GM23338 (cell line): ENCODE measurements around the gene PFKP. TPM values are rescaled to one million over a fixed set of nuclear protein-coding genes. Genes with fewer than 3 reads are reported as not detected.

ENCODE experiments used
- ATAC-seq: fragments of 200-7000 bp; cut with Tn5 transposase; 3 replicates; pipeline ENCODE4 v1.9.1; 2020
- DNase-seq: peaks from one replicate; pipeline ENCODE4 v3.0.0-alpha.2; 2015; ENCODE audit warnings: low spot score
- H2AFZ ChIP-seq: fragments of 200-600 bp; sonication (generic); 2 replicates; pipeline ENCODE4 v1.8.0; 2016; ENCODE audit warnings: antibody characterized with exemption, mild to moderate bottlenecking, moderate library complexity
- H3F3A ChIP-seq: fragments of 200-600 bp; sonication (generic); replicated peaks from 2 replicates; pipeline ENCODE4 v1.8.0; 2017; ENCODE audit warnings: antibody characterized with exemption, mixed run types, low read depth
- H3K27ac ChIP-seq: fragments of 200-600 bp; sonication (generic); 2 replicates; pipeline ENCODE4 v1.6.1; 2016; ENCODE audit warnings: low read depth
- H3K27me3 ChIP-seq: fragments of 200-600 bp; sonication (generic); 2 replicates; pipeline ENCODE4 v1.8.0; 2016; ENCODE audit warnings: mild to moderate bottlenecking, mixed run types, moderate library complexity; ENCODE audit not compliant: insufficient read depth
- H3K36me3 ChIP-seq: fragments of 200-600 bp; sonication (generic); 2 replicates; pipeline ENCODE4 v1.8.0; 2016; ENCODE audit warnings: mild to moderate bottlenecking; ENCODE audit not compliant: insufficient read depth
- H3K4me1 ChIP-seq: fragments of 200-600 bp; sonication (generic); 2 replicates; pipeline ENCODE4 v1.8.0; 2016; ENCODE audit warnings: mild to moderate bottlenecking, moderate library complexity; ENCODE audit not compliant: insufficient read depth
- H3K4me2 ChIP-seq: fragments of 200-600 bp; sonication (generic); 2 replicates; pipeline ENCODE4 v1.7.1; 2017; ENCODE audit warnings: mixed run types
- H3K4me3 ChIP-seq: fragments of 200-600 bp; sonication (generic); 2 replicates; pipeline ENCODE4 v1.6.1; 2016; ENCODE audit warnings: mixed run types
- H3K79me2 ChIP-seq: fragments of 200-600 bp; sonication (generic); replicated peaks from 2 replicates; pipeline ENCODE4 v1.8.0; 2017; ENCODE audit warnings: mild to moderate bottlenecking; ENCODE audit not compliant: insufficient read depth
- H3K9me2 ChIP-seq: fragments of 200-600 bp; sonication (generic); 2 replicates; pipeline ENCODE4 v1.8.0; 2017; ENCODE audit not compliant: insufficient read depth
- H4K20me1 ChIP-seq: fragments of 200-600 bp; sonication (generic); replicated peaks from 2 replicates; pipeline ENCODE4 v1.8.0; 2017; ENCODE audit warnings: mild to moderate bottlenecking; ENCODE audit not compliant: insufficient read depth
- H3K27ac Mint-ChIP-seq: 2 replicates; pipeline ENCODE4 v1.8.0; 2020; ENCODE audit warnings: inconsistent platforms, mild to moderate bottlenecking, moderate library complexity, mixed read lengths
- H3K27me3 Mint-ChIP-seq: 3 replicates; pipeline ENCODE4 v1.8.0; 2022; ENCODE audit warnings: low read depth, mild to moderate bottlenecking, moderate library complexity, mixed read lengths, inconsistent platforms; ENCODE audit not compliant: insufficient read depth, poor library complexity
- H3K36me3 Mint-ChIP-seq: 3 replicates; pipeline ENCODE4 v1.8.0; 2021; ENCODE audit warnings: low read depth, mild to moderate bottlenecking, inconsistent platforms, moderate library complexity, mixed read lengths
- H3K4me1 Mint-ChIP-seq: 3 replicates; pipeline ENCODE4 v1.8.0; 2020; ENCODE audit warnings: mild to moderate bottlenecking, inconsistent platforms, mixed read lengths
- H3K4me3 Mint-ChIP-seq: 3 replicates; pipeline ENCODE4 v1.8.0; 2021; ENCODE audit warnings: moderate library complexity, mild to moderate bottlenecking, inconsistent platforms, mixed read lengths
- H3K9me3 Mint-ChIP-seq: 3 replicates; pipeline ENCODE4 v1.8.0; 2020; ENCODE audit warnings: moderate library complexity, mild to moderate bottlenecking, inconsistent platforms, mixed read lengths
- CREB1 ChIP-seq: fragments of 250-450 bp; sonication (Bioruptor Pico); IDR thresholded peaks from 2 replicates; pipeline ENCODE4 v1.5.0; 2020; ENCODE audit warnings: low read depth, mild to moderate bottlenecking, moderate library complexity
- EZH2 ChIP-seq: fragments of 200-600 bp; sonication (generic); IDR thresholded peaks from one replicate; pipeline ENCODE4 v1.8.0; 2017; ENCODE audit warnings: antibody characterized with exemption, mild to moderate bottlenecking, low read depth; ENCODE audit not compliant: unreplicated experiment
- EZH2phosphoT487 ChIP-seq: fragments of 200-600 bp; sonication (generic); IDR thresholded peaks from one replicate; pipeline ENCODE4 v1.8.1; 2018; ENCODE audit warnings: antibody characterized with exemption; ENCODE audit not compliant: unreplicated experiment
- NANOG ChIP-seq: IDR thresholded peaks from 2 replicates; pipeline ENCODE4 v1.6.1; 2016; ENCODE audit warnings: antibody characterized with exemption, borderline replicate concordance
- POLR2AphosphoS5 ChIP-seq: IDR thresholded peaks from 2 replicates; pipeline ENCODE4 v1.6.1; 2016; ENCODE audit warnings: antibody characterized with exemption, low read depth
- STAT1 ChIP-seq: IDR thresholded peaks from one replicate; pipeline ENCODE4 v1.6.1; 2016; ENCODE audit warnings: antibody characterized with exemption; ENCODE audit not compliant: unreplicated experiment
- ZNF114 ChIP-seq: fragments of 250-450 bp; sonication (Bioruptor Pico); IDR thresholded peaks from 2 replicates; pipeline ENCODE4 v1.5.0; 2020; ENCODE audit warnings: mild to moderate bottlenecking, moderate library complexity
- polyA plus RNA-seq: library from polyadenylated mRNA; unstranded; fragments of >200 nt; fragmentation: Nextera tagmentation; extraction: Ambion mirVana; gene quantifications from 2 replicates; pipeline ENCODE4 v1.2.1, GENCODE V29; 2016
- total RNA-seq: library from RNA; depleted of rRNA; stranded (reverse); fragments of >200 nt; shearing (Covaris generic); gene quantifications from 2 replicates; pipeline ENCODE4 v1.2.3, GENCODE V29; 2014
- TF ChIP-seq, protein P1 (sequence below), 2 experiments: fragments of 200-600 bp in 1 of 2; sonication (generic) in 1 of 2; conservative IDR thresholded peaks; 2 replicates each; pipeline versions ENCODE4 v1.5.1 to v1.6.1; 2016 to 2017; ENCODE audit warnings: antibody characterized with exemption in 2 of 2, low read depth in 2 of 2, mild to moderate bottlenecking in 2 of 2, moderate library complexity in 1 of 2
- TF ChIP-seq, protein P2 (sequence below): IDR thresholded peaks from 2 replicates; pipeline ENCODE4 v1.6.1; 2016; ENCODE audit warnings: antibody characterized with exemption
- TF ChIP-seq, protein P3 (sequence below): fragments of 250-450 bp; sonication (Bioruptor Pico); IDR thresholded peaks from 2 replicates; pipeline ENCODE4 v1.5.0; 2020; ENCODE audit warnings: mild to moderate bottlenecking, moderate library complexity

PFKP gene
- total and polyA plus RNA-seq, 2 experiments from 2014 or later: 56.3 to 120 TPM

- Histone ChIP-seq H3K9me2 (0 out of 2 replicates have a peak, but pooled peaks cover 3% of the 10 kb centered on the region), H2AFZ (peak within 1 kb of the TSS; percentile 93), H3K4me3 (peak within 1 kb of the TSS; percentile 84), H3K36me3 (no peaks in the 10 kb centered on the region), H3K4me1 (no peaks in the 10 kb centered on the region; the same call in 1 of the 2 replicates), H4K20me1 (no peaks in the 10 kb centered on the region; the same call in 1 of the 2 replicates), H3K27me3 (no peaks in the 10 kb centered on the region), H3K79me2 (peaks cover 3% of the 10 kb centered on the region; the same call in 1 of the 2 replicates), H3F3A (no peaks in the 10 kb centered on the region), H3K4me2 (peak within 1 kb of the TSS; percentile 95), H3K27ac (peak within 1 kb of the TSS; percentile 74; the same call in 1 of the 2 replicates)
- Mint-ChIP-seq H3K4me1 (peaks cover 13% of the 10 kb centered on the region), H3K27ac (peak within 1 kb of the TSS; percentile 83; the same call in 1 of the 2 replicates), H3K9me3 (no peaks in the 10 kb centered on the region), H3K4me3 (peak within 1 kb of the TSS; percentile 85), H3K27me3 (peaks cover 13% of the 10 kb centered on the region), H3K36me3 (peaks cover 15% of the 10 kb centered on the region; the same call in 2 of the 3 replicates)
- ATAC-seq (peak; percentile 92), DNase-seq (peak; percentile 99)
- TF ChIP-seq, protein P1, sequence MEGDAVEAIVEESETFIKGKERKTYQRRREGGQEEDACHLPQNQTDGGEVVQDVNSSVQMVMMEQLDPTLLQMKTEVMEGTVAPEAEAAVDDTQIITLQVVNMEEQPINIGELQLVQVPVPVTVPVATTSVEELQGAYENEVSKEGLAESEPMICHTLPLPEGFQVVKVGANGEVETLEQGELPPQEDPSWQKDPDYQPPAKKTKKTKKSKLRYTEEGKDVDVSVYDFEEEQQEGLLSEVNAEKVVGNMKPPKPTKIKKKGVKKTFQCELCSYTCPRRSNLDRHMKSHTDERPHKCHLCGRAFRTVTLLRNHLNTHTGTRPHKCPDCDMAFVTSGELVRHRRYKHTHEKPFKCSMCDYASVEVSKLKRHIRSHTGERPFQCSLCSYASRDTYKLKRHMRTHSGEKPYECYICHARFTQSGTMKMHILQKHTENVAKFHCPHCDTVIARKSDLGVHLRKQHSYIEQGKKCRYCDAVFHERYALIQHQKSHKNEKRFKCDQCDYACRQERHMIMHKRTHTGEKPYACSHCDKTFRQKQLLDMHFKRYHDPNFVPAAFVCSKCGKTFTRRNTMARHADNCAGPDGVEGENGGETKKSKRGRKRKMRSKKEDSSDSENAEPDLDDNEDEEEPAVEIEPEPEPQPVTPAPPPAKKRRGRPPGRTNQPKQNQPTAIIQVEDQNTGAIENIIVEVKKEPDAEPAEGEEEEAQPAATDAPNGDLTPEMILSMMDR (conservative IDR thresholded peaks at IDR 0.05; ENCODE audit: low read depth in 2 of 2): 0 out of 4 replicates have a peak, but pooled peaks of 1 of the 2 experiments have one; percentile 12
- TF ChIP-seq, protein P2, sequence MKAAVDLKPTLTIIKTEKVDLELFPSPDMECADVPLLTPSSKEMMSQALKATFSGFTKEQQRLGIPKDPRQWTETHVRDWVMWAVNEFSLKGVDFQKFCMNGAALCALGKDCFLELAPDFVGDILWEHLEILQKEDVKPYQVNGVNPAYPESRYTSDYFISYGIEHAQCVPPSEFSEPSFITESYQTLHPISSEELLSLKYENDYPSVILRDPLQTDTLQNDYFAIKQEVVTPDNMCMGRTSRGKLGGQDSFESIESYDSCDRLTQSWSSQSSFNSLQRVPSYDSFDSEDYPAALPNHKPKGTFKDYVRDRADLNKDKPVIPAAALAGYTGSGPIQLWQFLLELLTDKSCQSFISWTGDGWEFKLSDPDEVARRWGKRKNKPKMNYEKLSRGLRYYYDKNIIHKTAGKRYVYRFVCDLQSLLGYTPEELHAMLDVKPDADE: no peak
- TF ChIP-seq STAT1: no peak
- TF ChIP-seq NANOG: no peak
- peak; percentile 100 for TF ChIP-seq POLR2AphosphoS5
- peak; percentile 71 for TF ChIP-seq CREB1 (CRISPR knock-in tag)
- no peak for TF ChIP-seq ZNF114 (CRISPR knock-in tag)
- TF ChIP-seq EZH2phosphoT487: no peak
- TF ChIP-seq, protein P3, sequence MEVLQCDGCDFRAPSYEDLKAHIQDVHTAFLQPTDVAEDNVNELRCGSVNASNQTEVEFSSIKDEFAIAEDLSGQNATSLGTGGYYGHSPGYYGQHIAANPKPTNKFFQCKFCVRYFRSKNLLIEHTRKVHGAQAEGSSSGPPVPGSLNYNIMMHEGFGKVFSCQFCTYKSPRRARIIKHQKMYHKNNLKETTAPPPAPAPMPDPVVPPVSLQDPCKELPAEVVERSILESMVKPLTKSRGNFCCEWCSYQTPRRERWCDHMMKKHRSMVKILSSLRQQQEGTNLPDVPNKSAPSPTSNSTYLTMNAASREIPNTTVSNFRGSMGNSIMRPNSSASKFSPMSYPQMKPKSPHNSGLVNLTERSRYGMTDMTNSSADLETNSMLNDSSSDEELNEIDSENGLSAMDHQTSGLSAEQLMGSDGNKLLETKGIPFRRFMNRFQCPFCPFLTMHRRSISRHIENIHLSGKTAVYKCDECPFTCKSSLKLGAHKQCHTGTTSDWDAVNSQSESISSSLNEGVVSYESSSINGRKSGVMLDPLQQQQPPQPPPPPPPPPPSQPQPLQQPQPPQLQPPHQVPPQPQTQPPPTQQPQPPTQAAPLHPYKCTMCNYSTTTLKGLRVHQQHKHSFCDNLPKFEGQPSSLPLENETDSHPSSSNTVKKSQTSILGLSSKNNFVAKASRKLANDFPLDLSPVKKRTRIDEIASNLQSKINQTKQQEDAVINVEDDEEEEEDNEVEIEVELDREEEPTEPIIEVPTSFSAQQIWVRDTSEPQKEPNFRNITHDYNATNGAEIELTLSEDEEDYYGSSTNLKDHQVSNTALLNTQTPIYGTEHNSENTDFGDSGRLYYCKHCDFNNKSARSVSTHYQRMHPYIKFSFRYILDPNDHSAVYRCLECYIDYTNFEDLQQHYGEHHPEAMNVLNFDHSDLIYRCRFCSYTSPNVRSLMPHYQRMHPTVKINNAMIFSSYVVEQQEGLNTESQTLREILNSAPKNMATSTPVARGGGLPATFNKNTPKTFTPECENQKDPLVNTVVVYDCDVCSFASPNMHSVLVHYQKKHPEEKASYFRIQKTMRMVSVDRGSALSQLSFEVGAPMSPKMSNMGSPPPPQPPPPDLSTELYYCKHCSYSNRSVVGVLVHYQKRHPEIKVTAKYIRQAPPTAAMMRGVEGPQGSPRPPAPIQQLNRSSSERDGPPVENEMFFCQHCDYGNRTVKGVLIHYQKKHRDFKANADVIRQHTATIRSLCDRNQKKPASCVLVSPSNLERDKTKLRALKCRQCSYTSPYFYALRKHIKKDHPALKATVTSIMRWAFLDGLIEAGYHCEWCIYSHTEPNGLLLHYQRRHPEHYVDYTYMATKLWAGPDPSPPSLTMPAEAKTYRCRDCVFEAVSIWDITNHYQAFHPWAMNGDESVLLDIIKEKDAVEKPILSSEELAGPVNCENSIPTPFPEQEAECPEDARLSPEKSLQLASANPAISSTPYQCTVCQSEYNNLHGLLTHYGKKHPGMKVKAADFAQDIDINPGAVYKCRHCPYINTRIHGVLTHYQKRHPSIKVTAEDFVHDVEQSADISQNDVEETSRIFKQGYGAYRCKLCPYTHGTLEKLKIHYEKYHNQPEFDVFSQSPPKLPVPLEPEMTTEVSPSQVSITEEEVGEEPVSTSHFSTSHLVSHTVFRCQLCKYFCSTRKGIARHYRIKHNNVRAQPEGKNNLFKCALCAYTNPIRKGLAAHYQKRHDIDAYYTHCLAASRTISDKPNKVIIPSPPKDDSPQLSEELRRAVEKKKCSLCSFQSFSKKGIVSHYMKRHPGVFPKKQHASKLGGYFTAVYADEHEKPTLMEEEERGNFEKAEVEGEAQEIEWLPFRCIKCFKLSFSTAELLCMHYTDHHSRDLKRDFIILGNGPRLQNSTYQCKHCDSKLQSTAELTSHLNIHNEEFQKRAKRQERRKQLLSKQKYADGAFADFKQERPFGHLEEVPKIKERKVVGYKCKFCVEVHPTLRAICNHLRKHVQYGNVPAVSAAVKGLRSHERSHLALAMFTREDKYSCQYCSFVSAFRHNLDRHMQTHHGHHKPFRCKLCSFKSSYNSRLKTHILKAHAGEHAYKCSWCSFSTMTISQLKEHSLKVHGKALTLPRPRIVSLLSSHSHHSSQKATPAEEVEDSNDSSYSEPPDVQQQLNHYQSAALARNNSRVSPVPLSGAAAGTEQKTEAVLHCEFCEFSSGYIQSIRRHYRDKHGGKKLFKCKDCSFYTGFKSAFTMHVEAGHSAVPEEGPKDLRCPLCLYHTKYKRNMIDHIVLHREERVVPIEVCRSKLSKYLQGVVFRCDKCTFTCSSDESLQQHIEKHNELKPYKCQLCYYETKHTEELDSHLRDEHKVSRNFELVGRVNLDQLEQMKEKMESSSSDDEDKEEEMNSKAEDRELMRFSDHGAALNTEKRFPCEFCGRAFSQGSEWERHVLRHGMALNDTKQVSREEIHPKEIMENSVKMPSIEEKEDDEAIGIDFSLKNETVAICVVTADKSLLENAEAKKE (CRISPR knock-in tag): no peak
- TF ChIP-seq EZH2: no peak
Measured at GRCh38 chr10:3172446-3173170, 105.3 kb downstream of the PFKP start, which contains the start of gene PITRM1. Gene PITRM1 (minus strand): TSS chr10:3172782. CDS start chr10:3172772, 10 bp downstream.
